K562 (cell line): ENCODE data around the gene ZNF607. TPM values are rescaled to one million over a fixed set of nuclear protein-coding genes. Genes with fewer than 3 reads are reported as not detected.

ENCODE experiments used
- CBFB ChIP-seq: sonication (generic); formaldehyde crosslinking; IDR thresholded peaks from 2 replicates; pipeline ENCODE4 v1.4.0; 2020; ENCODE audit warnings: mild to moderate bottlenecking, missing genetic modification reagents
- CHD4 ChIP-seq: fragments of 200-600 bp; sonication (generic); IDR thresholded peaks from 3 replicates; pipeline ENCODE4 v1.6.1; 2012; ENCODE audit warnings: low read depth, mild to moderate bottlenecking, mixed read lengths, low read length, inconsistent platforms; ENCODE audit not compliant: insufficient read depth, insufficient replicate concordance, poor library complexity, severe bottlenecking
- CTBP1 ChIP-seq: fragments of 450-650 bp; IDR thresholded peaks from 2 replicates; pipeline ENCODE4 v1.6.1; 2016; ENCODE audit warnings: borderline replicate concordance
- FOXA3 ChIP-seq, 2 experiments: fragments of 450-650 bp in 1 of 2; sonication (generic) in 1 of 2; formaldehyde crosslinking; IDR thresholded peaks in 1 of 2; conservative IDR thresholded peaks in 1 of 2; 2 replicates each; pipeline versions ENCODE4 v1.4.0 to v1.8.0; 2020 to 2022; ENCODE audit warnings: mild to moderate bottlenecking in 2 of 2, missing genetic modification reagents in 1 of 2
- HMGXB4 ChIP-seq: sonication (generic); formaldehyde crosslinking; IDR thresholded peaks from 2 replicates; pipeline ENCODE4 v1.8.1; 2023; ENCODE audit warnings: mild to moderate bottlenecking, missing genetic modification reagents
- POLR2A ChIP-seq: fragments of 450-650 bp; conservative IDR thresholded peaks from 2 replicates; pipeline ENCODE4 v1.6.1; 2016
- PRMT5 ChIP-seq: sonication (generic); formaldehyde crosslinking; IDR thresholded peaks from 2 replicates; pipeline ENCODE4 v1.5.0; 2020; ENCODE audit warnings: missing genetic modification reagents
- RBBP5 ChIP-seq: fragments of 200-600 bp; sonication (generic); IDR thresholded peaks from 2 replicates; pipeline ENCODE4 v1.6.1; 2012; ENCODE audit warnings: borderline replicate concordance, mild to moderate bottlenecking, low read length, control low read depth, inconsistent platforms; ENCODE audit not compliant: insufficient read depth, poor library complexity, severe bottlenecking
- SAP30 ChIP-seq: fragments of 200-600 bp; sonication (generic); IDR thresholded peaks from 2 replicates; pipeline ENCODE4 v1.6.1; 2012; ENCODE audit warnings: borderline replicate concordance, low read depth, mild to moderate bottlenecking, moderate library complexity, low read length, control low read depth, inconsistent platforms; ENCODE audit not compliant: insufficient read depth, poor library complexity, severe bottlenecking
- TCFL5 ChIP-seq: fragments of 250-450 bp; sonication (Bioruptor Pico); conservative IDR thresholded peaks from 2 replicates; pipeline ENCODE4 v1.6.1; 2021; ENCODE audit warnings: mild to moderate bottlenecking, moderate library complexity, matching md5 sums
- ZBTB33 ChIP-seq: sonication (generic); formaldehyde crosslinking; IDR thresholded peaks from 2 replicates; pipeline ENCODE4 v1.8.1; 2023; ENCODE audit warnings: mild to moderate bottlenecking, missing genetic modification reagents
- ZNF232 ChIP-seq: sonication (generic); formaldehyde crosslinking; IDR thresholded peaks from 2 replicates; pipeline ENCODE4 v1.8.0; 2022; ENCODE audit warnings: mild to moderate bottlenecking, missing genetic modification reagents
- polyA plus RNA-seq, 8 experiments: library from polyadenylated mRNA; depleted of rRNA in 4 of 8; stranded (reverse) in 5 of 8; unstranded in 3 of 8; fragments of >200 nt; fragmentation: Nextera tagmentation in 2 of 8; fragmentation: Illumina TruSeq in 1 of 8; extraction: Ambion mirVana in 2 of 8; extraction: Trizol in 1 of 8; gene quantifications; 2 replicates each; pipeline versions ENCODE4 v1.2.1 to v1.2.3, GENCODE V29; 2011 to 2014; ENCODE audit warnings: inconsistent platforms in 1 of 8, missing spikeins in 1 of 8
- total RNA-seq, 7 experiments: library from RNA; depleted of rRNA in 6 of 7; stranded (reverse); fragments of >200 nt in 6 of 7; fragmentation: Illumina TruSeq in 2 of 7; extraction: Trizol in 2 of 7; gene quantifications; 2 replicates each; pipeline versions ENCODE4 v1.2.1 to v1.2.3, GENCODE V29; 2011 to 2021; ENCODE audit warnings: low replicate concordance in 1 of 7
- TF ChIP-seq, protein P1 (sequence below): fragments of 250-450 bp; sonication (Bioruptor Pico); IDR thresholded peaks from 2 replicates; pipeline ENCODE4 v1.4.0; 2020; ENCODE audit warnings: borderline replicate concordance
- TF ChIP-seq, protein P2 (sequence below): IDR thresholded peaks from 2 replicates; pipeline ENCODE4 v1.6.1; 2011; ENCODE audit warnings: borderline replicate concordance, low read depth, mild to moderate bottlenecking, moderate library complexity, low read length; ENCODE audit not compliant: insufficient read depth, poor library complexity, severe bottlenecking

The ZNF607 gene
- total and polyA plus RNA-seq, 9 of the 15 experiments (the other 6 are each of a cell fraction or from before 2014, with no cell fraction given), result 0.65 to 5.1 (median 3.6) TPM

DNA sequence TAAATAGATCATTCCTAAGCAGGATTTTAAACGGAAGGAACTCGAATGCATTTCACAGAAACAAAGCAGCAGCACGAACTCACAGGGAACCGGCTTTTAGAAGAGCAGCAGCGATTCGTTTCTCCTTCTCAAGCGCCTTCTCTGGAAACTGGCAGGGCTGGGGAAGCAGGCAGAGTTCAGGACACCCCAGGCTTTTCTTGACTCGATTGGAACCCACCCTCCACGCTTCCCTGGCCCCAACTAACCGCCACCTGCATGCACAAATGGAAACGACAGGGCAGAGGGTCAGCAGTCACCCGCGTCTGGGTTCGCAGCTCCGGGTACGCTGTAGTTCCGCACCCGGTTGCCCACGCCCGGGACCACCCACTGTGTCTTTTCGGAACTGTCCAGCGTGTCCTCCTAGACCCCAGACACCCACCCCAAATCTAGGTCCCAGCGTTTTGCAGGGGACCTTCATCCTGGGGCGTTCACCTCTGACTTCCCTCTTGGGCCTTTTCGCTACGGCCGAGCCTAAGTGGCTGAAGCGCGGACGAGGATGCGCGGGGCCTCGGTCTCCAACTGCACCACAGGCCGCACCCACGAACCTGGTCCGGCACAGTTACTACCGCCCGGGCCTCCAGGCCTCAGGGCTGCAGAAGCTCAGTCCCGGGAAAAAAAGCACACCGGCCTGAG, 64.8 kb downstream of the ZNF607 start (continued):
- TF ChIP-seq, protein P1, sequence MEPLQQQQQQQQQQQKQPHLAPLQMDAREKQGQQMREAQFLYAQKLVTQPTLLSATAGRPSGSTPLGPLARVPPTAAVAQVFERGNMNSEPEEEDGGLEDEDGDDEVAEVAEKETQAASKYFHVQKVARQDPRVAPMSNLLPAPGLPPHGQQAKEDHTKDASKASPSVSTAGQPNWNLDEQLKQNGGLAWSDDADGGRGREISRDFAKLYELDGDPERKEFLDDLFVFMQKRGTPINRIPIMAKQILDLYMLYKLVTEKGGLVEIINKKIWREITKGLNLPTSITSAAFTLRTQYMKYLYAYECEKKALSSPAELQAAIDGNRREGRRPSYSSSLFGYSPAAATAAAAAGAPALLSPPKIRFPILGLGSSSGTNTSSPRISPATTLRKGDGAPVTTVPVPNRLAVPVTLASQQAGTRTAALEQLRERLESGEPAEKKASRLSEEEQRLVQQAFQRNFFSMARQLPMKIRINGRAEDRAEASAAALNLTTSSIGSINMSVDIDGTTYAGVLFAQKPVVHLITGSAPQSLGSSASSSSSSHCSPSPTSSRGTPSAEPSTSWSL, result 0 out of 2 replicates have a peak, but pooled peaks have one; percentile 14
- TF ChIP-seq RBBP5, result peak; percentile 58
- no peak for TF ChIP-seq ZNF232 (CRISPR knock-in tag)
- TF ChIP-seq, protein P2, sequence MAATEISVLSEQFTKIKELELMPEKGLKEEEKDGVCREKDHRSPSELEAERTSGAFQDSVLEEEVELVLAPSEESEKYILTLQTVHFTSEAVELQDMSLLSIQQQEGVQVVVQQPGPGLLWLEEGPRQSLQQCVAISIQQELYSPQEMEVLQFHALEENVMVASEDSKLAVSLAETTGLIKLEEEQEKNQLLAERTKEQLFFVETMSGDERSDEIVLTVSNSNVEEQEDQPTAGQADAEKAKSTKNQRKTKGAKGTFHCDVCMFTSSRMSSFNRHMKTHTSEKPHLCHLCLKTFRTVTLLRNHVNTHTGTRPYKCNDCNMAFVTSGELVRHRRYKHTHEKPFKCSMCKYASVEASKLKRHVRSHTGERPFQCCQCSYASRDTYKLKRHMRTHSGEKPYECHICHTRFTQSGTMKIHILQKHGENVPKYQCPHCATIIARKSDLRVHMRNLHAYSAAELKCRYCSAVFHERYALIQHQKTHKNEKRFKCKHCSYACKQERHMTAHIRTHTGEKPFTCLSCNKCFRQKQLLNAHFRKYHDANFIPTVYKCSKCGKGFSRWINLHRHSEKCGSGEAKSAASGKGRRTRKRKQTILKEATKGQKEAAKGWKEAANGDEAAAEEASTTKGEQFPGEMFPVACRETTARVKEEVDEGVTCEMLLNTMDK, result no peak
- TF ChIP-seq PRMT5 (CRISPR knock-in tag), result no peak
- TF ChIP-seq POLR2A, result no peak
- peak; percentile 54; the same call in 1 of the 2 replicates for TF ChIP-seq CBFB
- TF ChIP-seq CHD4, result no peak
- no peak for TF ChIP-seq SAP30
- peak; percentile 78 for TF ChIP-seq CTBP1
- TF ChIP-seq TCFL5 (CRISPR knock-in tag), result no peak
- no peak for TF ChIP-seq FOXA3 (CRISPR knock-in tag; conservative IDR thresholded peaks at IDR 0.05 in 1 of 2, IDR thresholded peaks at IDR 0.05 in 1 of 2)
- TF ChIP-seq ZBTB33 (CRISPR knock-in tag), result no peak
- TF ChIP-seq HMGXB4 (CRISPR knock-in tag), result no peak
